WTC11 (cell line): ENCODE data around the gene CA5A. TPM values are rescaled to one million over a fixed set of nuclear protein-coding genes. Genes with fewer than 3 reads are reported as not detected.

Experiments used
- ATAC-seq: fragments of 200-7000 bp; cut with Tn5 transposase; 2 replicates; pipeline ENCODE4 v1.10.0; 2021; ENCODE audit warnings: mild to moderate bottlenecking, moderate library complexity
- CTCF ChIA-PET: fragments of 300-600 bp; sonication (Branson Sonifier 250); formaldehyde crosslinking; loops from one replicate; lab custom pipeline; 2021; ENCODE audit warnings: antibody characterized with exemption; lab: Charles Lee
- POLR2A ChIA-PET: fragments of 350-600 bp; sonication (Branson Sonifier 250); formaldehyde crosslinking; loops from one replicate; lab custom pipeline; 2021; ENCODE audit warnings: antibody characterized with exemption; lab: Charles Lee
- DNase-seq: peaks from one replicate; pipeline ENCODE4 v3.0.0; 2021; ENCODE audit warnings: low spot score
- H3K27ac Mint-ChIP-seq: 2 replicates; pipeline ENCODE4 v1.8.0; 2021; ENCODE audit warnings: mixed read lengths
- H3K27me3 Mint-ChIP-seq: 2 replicates; pipeline ENCODE4 v1.8.0; 2021; ENCODE audit warnings: low read depth, mild to moderate bottlenecking, moderate library complexity, mixed read lengths
- H3K36me3 Mint-ChIP-seq: 2 replicates; pipeline ENCODE4 v1.8.0; 2021; ENCODE audit warnings: mixed read lengths
- H3K4me1 Mint-ChIP-seq: 2 replicates; pipeline ENCODE4 v1.8.0; 2022; ENCODE audit warnings: mixed read lengths
- H3K4me3 Mint-ChIP-seq: 2 replicates; pipeline ENCODE4 v1.8.0; 2021; ENCODE audit warnings: mild to moderate bottlenecking, moderate library complexity, mixed read lengths
- H3K9me3 Mint-ChIP-seq: 2 replicates; pipeline ENCODE4 v1.8.0; 2021; ENCODE audit warnings: mixed read lengths
- AR ChIP-seq: fragments of 250-450 bp; sonication (Bioruptor Pico); IDR thresholded peaks from 2 replicates; pipeline ENCODE4 v1.9.0; 2021; ENCODE audit warnings: mild to moderate bottlenecking
- CREM ChIP-seq: sonication (generic); formaldehyde crosslinking; IDR thresholded peaks from 2 replicates; pipeline ENCODE4 v1.8.1; 2022; ENCODE audit warnings: mild to moderate bottlenecking, missing genetic modification reagents, moderate library complexity
- ERG ChIP-seq: fragments of 250-450 bp; sonication (Bioruptor Pico); IDR thresholded peaks from 2 replicates; pipeline ENCODE4 v1.8.0; 2021; ENCODE audit warnings: mild to moderate bottlenecking
- MLX ChIP-seq: sonication (generic); formaldehyde crosslinking; IDR thresholded peaks from 2 replicates; pipeline ENCODE4 v1.8.1; 2023; ENCODE audit warnings: mild to moderate bottlenecking, missing genetic modification reagents, moderate library complexity
- PRDM15 ChIP-seq: sonication (generic); formaldehyde crosslinking; IDR thresholded peaks from 2 replicates; pipeline ENCODE4 v1.8.0; 2022; ENCODE audit warnings: missing genetic modification reagents
- SMAD3 ChIP-seq: sonication (generic); formaldehyde crosslinking; IDR thresholded peaks from 2 replicates; pipeline ENCODE4 v1.8.0; 2022; ENCODE audit warnings: missing genetic modification reagents, mild to moderate bottlenecking, borderline replicate concordance
- total RNA-seq: library from RNA; stranded (reverse); gene quantifications from 3 replicates; pipeline ENCODE4 v1.2.3, GENCODE V29; 2021

Gene CA5A
- total RNA-seq, 1 experiment from 2014 or later = not detected

GRCh38 chr16:87955302-87956097, 19.2 kb upstream of the CA5A start:
- Mint-ChIP-seq H3K27ac (peak overlapping the region; percentile 89), H3K9me3 (no peaks in the 10 kb centered on the region), H3K4me3 (no peak overlapping the region), H3K27me3 (no peaks in the 10 kb centered on the region), H3K36me3 (peaks cover 22% of the 10 kb centered on the region), H3K4me1 (peaks cover 40% of the 10 kb centered on the region)
- ATAC-seq = no peak
- TF ChIP-seq AR (CRISPR knock-in tag) = no peak
- DNase-seq = no peak
- ChIA-PET POLR2A (no interaction called here), CTCF (interaction anchor here (1.5 kb wide), 1 partner anchor 29 kb away, joined by 4 read pairs; no protein-coding TSS in a partner anchor)

GRCh38 chr16:87954826-87955225, 18.5 kb upstream of the CA5A start:
- peaks cover 22% of the 10 kb centered on the region for H3K36me3 Mint-ChIP-seq
- no peaks in the 10 kb centered on the region for H3K27me3 Mint-ChIP-seq
- no peak for TF ChIP-seq CREM (CRISPR knock-in tag)
- no peak for TF ChIP-seq SMAD3 (CRISPR knock-in tag)
- TF ChIP-seq MLX (CRISPR knock-in tag) = no peak
- TF ChIP-seq PRDM15 (CRISPR knock-in tag) = no peak
- ATAC-seq = no peak
- no peak overlapping the region for H3K4me3 Mint-ChIP-seq
- ChIA-PET POLR2A (no interaction called here), CTCF (no interaction called here)
- H3K4me1 Mint-ChIP-seq = peaks cover 40% of the 10 kb centered on the region
- no peak for DNase-seq
- no peak overlapping the region for H3K27ac Mint-ChIP-seq
- H3K9me3 Mint-ChIP-seq = no peaks in the 10 kb centered on the region

GRCh38 chr16:87954361-87954760, 18.0 kb upstream of the CA5A start:
- no peak for ATAC-seq
- H3K4me1 Mint-ChIP-seq = peaks cover 39% of the 10 kb centered on the region
- POLR2A ChIA-PET = no interaction called here
- no peak overlapping the region for H3K4me3 Mint-ChIP-seq
- H3K27ac Mint-ChIP-seq = no peak overlapping the region
- CTCF ChIA-PET = no interaction called here
- no peak for DNase-seq
- H3K9me3 Mint-ChIP-seq = no peaks in the 10 kb centered on the region
- H3K27me3 Mint-ChIP-seq = no peaks in the 10 kb centered on the region
- no peak for TF ChIP-seq ERG
- peaks cover 22% of the 10 kb centered on the region for H3K36me3 Mint-ChIP-seq
